K562 (cell line): ENCODE measurements around the gene PGS1. TPM values are rescaled to one million over a fixed set of nuclear protein-coding genes. Genes with fewer than 3 reads are reported as not detected.

Experiments used
- ATAC-seq: fragments of 200-7000 bp; cut with Tn5 transposase; 3 replicates; pipeline ENCODE4 v1.9.1; 2020; ENCODE audit warnings: moderate library complexity
- BruUV-seq: library from RNA; stranded (reverse); fragments of 400-500 nt; replicated peaks from 2 replicates; lab custom pipeline; 2021; lab: Mats Ljungman, UMichigan
- CTCF ChIA-PET: fragments of 300-600 bp; formaldehyde crosslinking; extraction: SDS; loops from one replicate; lab custom pipeline; 2021; ENCODE audit warnings: low intra/inter-chr PET ratio; lab: Yijun Ruan, JAX
- POLR2A ChIA-PET: fragments of 300-600, 350-650 bp; sonication (Branson Sonifier 250); formaldehyde crosslinking; extraction: SDS; loops from one replicate; lab custom pipeline; 2021; ENCODE audit warnings: antibody characterized with exemption, inconsistent platforms; lab: Yijun Ruan, JAX
- DNase-seq, 4 experiments: peaks; one replicate each; pipeline versions ENCODE4 v3.0.0 to v3.0.0-alpha.2; 2011 to 2018; ENCODE audit warnings: low spot score in 3 of 4, mixed read lengths in 3 of 4; ENCODE audit errors: extremely low read depth in 1 of 4
- FAIRE-seq: peaks from 2 replicates; lab custom pipeline; 2011; peaks lifted over from hg19 to GRCh38; lab: Jason Lieb, UNC
- H2AFZ ChIP-seq: 2 replicates; pipeline ENCODE4 v1.6.0; 2011; ENCODE audit warnings: low read depth, low read length, control low read depth, inconsistent platforms
- H3K27ac ChIP-seq: fragments of 200-600 bp; 3 replicates; pipeline ENCODE4 v1.8.0; 2011; ENCODE audit warnings: low read depth, mild to moderate bottlenecking, control low read depth, inconsistent platforms, low read length, moderate library complexity, mixed read lengths; ENCODE audit errors: extremely low read depth
- H3K27me3 ChIP-seq, 2 experiments: fragments of 300-600 bp in 1 of 2; 2 replicates in 1 of 2; 3 replicates in 1 of 2; pipeline versions ENCODE4 v1.6.0 to v1.8.0; 2011; ENCODE audit warnings: inconsistent platforms in 2 of 2, low read length in 2 of 2, mild to moderate bottlenecking in 1 of 2, mixed read lengths in 1 of 2, moderate library complexity in 1 of 2; ENCODE audit not compliant: control insufficient read depth in 2 of 2, insufficient read depth in 2 of 2
- H3K36me3 ChIP-seq: fragments of 300-600 bp; 3 replicates; pipeline ENCODE4 v1.8.0; 2011; ENCODE audit warnings: mild to moderate bottlenecking, low read length, inconsistent platforms; ENCODE audit not compliant: control insufficient read depth, insufficient read depth
- H3K4me1 ChIP-seq, 2 experiments: fragments of 200-600 bp in 1 of 2; replicated peaks in 1 of 2; 2 replicates in 1 of 2; 3 replicates in 1 of 2; pipeline versions ENCODE4 v1.5.1 to v1.8.0; 2011; ENCODE audit warnings: inconsistent platforms in 2 of 2, low read length in 2 of 2, mild to moderate bottlenecking in 1 of 2, mixed read lengths in 1 of 2, moderate library complexity in 1 of 2; ENCODE audit not compliant: control insufficient read depth in 2 of 2, insufficient read depth in 2 of 2
- H3K4me2 ChIP-seq: 2 replicates; pipeline ENCODE4 v1.6.1; 2011; ENCODE audit warnings: low read length, control low read depth, inconsistent platforms, mixed read lengths; ENCODE audit not compliant: insufficient read depth
- H3K4me3 ChIP-seq: fragments of 200-600 bp; sonication (generic), shearing (Covaris generic); 2 replicates; pipeline ENCODE4 v1.5.1; 2016; ENCODE audit warnings: control low read depth, inconsistent platforms
- H3K79me2 ChIP-seq: fragments of 200-600 bp; 3 replicates; pipeline ENCODE4 v1.8.0; 2011; ENCODE audit warnings: low read length, inconsistent platforms; ENCODE audit not compliant: control insufficient read depth, insufficient read depth
- H3K9ac ChIP-seq, 2 experiments: 2 replicates each; pipeline versions ENCODE4 v1.6.0 to v1.6.1; 2011; ENCODE audit warnings: low read depth in 2 of 2, low read length in 2 of 2, control low read depth in 1 of 2, inconsistent platforms in 1 of 2, mild to moderate bottlenecking in 1 of 2, mixed read lengths in 1 of 2; ENCODE audit not compliant: insufficient read depth in 1 of 2
- H3K9me1 ChIP-seq: one replicate; pipeline ENCODE4 v1.6.0; 2011; ENCODE audit warnings: inconsistent platforms, mild to moderate bottlenecking, low read length, moderate library complexity; ENCODE audit not compliant: control insufficient read depth, insufficient read depth
- H3K9me3 ChIP-seq: replicated peaks from 2 replicates; pipeline ENCODE4 v1.5.1; 2011; ENCODE audit warnings: low read depth, low read length, inconsistent platforms; ENCODE audit not compliant: control insufficient read depth, insufficient read depth
- H4K20me1 ChIP-seq: replicated peaks from 2 replicates; pipeline ENCODE4 v1.6.1; 2011; ENCODE audit warnings: low read length, inconsistent platforms, mixed read lengths; ENCODE audit not compliant: control insufficient read depth, insufficient read depth
- CEBPG ChIP-seq, 3 experiments: fragments of 200-800 bp in 1 of 3; sonication (Bioruptor generic) in 1 of 3; sonication (generic) in 1 of 3; formaldehyde crosslinking in 1 of 3; IDR thresholded peaks in 2 of 3; conservative IDR thresholded peaks in 1 of 3; 2 replicates each; pipeline versions ENCODE4 v1.6.1 to v1.8.0; 2016 to 2022; ENCODE audit warnings: missing compliant biosample characterization in 2 of 3, missing genetic modification characterization in 2 of 3, mild to moderate bottlenecking in 1 of 3, missing genetic modification reagents in 1 of 3
- ZFPM2 ChIP-seq: fragments of 250-450 bp; sonication (Bioruptor Pico); IDR thresholded peaks from 2 replicates; pipeline ENCODE4 v1.5.1; 2022; ENCODE audit warnings: mild to moderate bottlenecking
- ZNF232 ChIP-seq: sonication (generic); formaldehyde crosslinking; IDR thresholded peaks from 2 replicates; pipeline ENCODE4 v1.8.0; 2022; ENCODE audit warnings: mild to moderate bottlenecking, missing genetic modification reagents
- WGBS: fragments of 100-300 bp; shearing (Covaris generic); methylation state at CpG from one replicate; pipeline ENCODE4 v1.1.6; 2016; ENCODE audit warnings: low coverage, mixed read lengths; ENCODE audit not compliant: insufficient coverage; ENCODE audit errors: missing lambda C conversion rate; 5-methylcytosine and 5-hydroxymethylcytosine counted together
- in situ Hi-C: fragments of 300-500 bp; cut with MboI; formaldehyde crosslinking; loops from 4 replicates; pipeline ENCODE4 v1.15.0; 2018; ENCODE audit warnings: inconsistent platforms, mixed read lengths
- intact Hi-C: fragments of 100-400 bp; cut with micrococcal nuclease; formaldehyde crosslinking; loops from 2 replicates; pipeline ENCODE4 v1.14.2; 2022
- polyA plus RNA-seq, 8 experiments: library from polyadenylated mRNA; depleted of rRNA in 4 of 8; stranded (reverse) in 5 of 8; unstranded in 3 of 8; fragments of >200 nt; fragmentation: Nextera tagmentation in 2 of 8; fragmentation: Illumina TruSeq in 1 of 8; extraction: Ambion mirVana in 2 of 8; extraction: Trizol in 1 of 8; gene quantifications; 2 replicates each; pipeline versions ENCODE4 v1.2.1 to v1.2.3, GENCODE V29; 2011 to 2014; ENCODE audit warnings: inconsistent platforms in 1 of 8, missing spikeins in 1 of 8
- total RNA-seq, 7 experiments: library from RNA; depleted of rRNA in 6 of 7; stranded (reverse); fragments of >200 nt in 6 of 7; fragmentation: Illumina TruSeq in 2 of 7; extraction: Trizol in 2 of 7; gene quantifications; 2 replicates each; pipeline versions ENCODE4 v1.2.1 to v1.2.3, GENCODE V29; 2011 to 2021; ENCODE audit warnings: low replicate concordance in 1 of 7
- TF ChIP-seq, protein P1 (sequence below), 3 experiments: fragments of 200-800 bp in 1 of 3; fragments of 250-450 bp in 1 of 3; fragments of 450-650 bp in 1 of 3; sonication (Bioruptor Pico) in 1 of 3; sonication (Bioruptor generic) in 1 of 3; formaldehyde crosslinking in 1 of 3; IDR thresholded peaks; 2 replicates each; pipeline versions ENCODE4 v1.6.1 to v1.8.0; 2016 to 2022; ENCODE audit warnings: mild to moderate bottlenecking in 2 of 3, missing genetic modification characterization in 2 of 3, missing compliant biosample characterization in 1 of 3, moderate library complexity in 1 of 3

Gene PGS1
- total and polyA plus RNA-seq, 9 of the 15 experiments (the other 6 are each of a cell fraction or from before 2014, with no cell fraction given) = 1.3 to 39.4 (median 22.3) TPM

DNA sequence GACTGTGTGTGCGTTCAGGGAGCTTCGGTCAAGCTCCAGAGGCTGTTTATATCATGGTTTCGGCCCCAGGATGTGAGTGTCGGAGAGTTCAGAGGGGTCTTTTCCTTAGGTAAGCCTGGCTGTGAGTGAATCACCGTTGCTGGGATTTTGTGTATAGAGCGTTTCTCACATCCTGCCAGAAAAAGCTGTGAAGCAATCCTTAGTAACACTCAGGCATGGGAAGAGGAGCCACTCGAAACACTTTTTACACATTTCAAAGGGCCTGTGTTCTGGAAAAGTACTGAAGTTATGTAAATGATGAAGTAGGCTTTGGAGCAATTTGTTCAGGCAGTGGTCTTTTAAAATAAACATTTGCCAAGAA lies 662 bp downstream of the PGS1 start:
- WGBS = under 1% methylated on average over 7 of the region's 7 CpGs
- peaks cover 0 to 6% of the 10 kb centered on the region in 2 experiments; a peak in 2 of 5 replicates for H3K27me3 ChIP-seq
- H3K4me1 ChIP-seq = peaks cover 27 to 31% of the 10 kb centered on the region in 2 experiments
- no TSS peak for BruUV-seq
- H3K79me2 ChIP-seq = peaks cover 55% of the 10 kb centered on the region
- peak overlapping the region; percentile 98; the same call in 1 of the 2 replicates for H2AFZ ChIP-seq
- TF ChIP-seq ZNF232 (CRISPR knock-in tag) (0 out of 2 replicates have a peak, but pooled peaks have one; percentile 11), CEBPG (CRISPR knock-in tag; IDR thresholded peaks at IDR 0.05) (0 out of 2 replicates have a peak, but pooled peaks have one; percentile 51), CEBPG (tag; conservative IDR thresholded peaks at IDR 0.05 in 1 of 2, IDR thresholded peaks at IDR 0.05 in 1 of 2) (peak in 1 of 2 experiments; percentile 50; a peak in 1 of 4 replicates), ZFPM2 (CRISPR knock-in tag) (no peak)
- TF ChIP-seq, protein P1, sequence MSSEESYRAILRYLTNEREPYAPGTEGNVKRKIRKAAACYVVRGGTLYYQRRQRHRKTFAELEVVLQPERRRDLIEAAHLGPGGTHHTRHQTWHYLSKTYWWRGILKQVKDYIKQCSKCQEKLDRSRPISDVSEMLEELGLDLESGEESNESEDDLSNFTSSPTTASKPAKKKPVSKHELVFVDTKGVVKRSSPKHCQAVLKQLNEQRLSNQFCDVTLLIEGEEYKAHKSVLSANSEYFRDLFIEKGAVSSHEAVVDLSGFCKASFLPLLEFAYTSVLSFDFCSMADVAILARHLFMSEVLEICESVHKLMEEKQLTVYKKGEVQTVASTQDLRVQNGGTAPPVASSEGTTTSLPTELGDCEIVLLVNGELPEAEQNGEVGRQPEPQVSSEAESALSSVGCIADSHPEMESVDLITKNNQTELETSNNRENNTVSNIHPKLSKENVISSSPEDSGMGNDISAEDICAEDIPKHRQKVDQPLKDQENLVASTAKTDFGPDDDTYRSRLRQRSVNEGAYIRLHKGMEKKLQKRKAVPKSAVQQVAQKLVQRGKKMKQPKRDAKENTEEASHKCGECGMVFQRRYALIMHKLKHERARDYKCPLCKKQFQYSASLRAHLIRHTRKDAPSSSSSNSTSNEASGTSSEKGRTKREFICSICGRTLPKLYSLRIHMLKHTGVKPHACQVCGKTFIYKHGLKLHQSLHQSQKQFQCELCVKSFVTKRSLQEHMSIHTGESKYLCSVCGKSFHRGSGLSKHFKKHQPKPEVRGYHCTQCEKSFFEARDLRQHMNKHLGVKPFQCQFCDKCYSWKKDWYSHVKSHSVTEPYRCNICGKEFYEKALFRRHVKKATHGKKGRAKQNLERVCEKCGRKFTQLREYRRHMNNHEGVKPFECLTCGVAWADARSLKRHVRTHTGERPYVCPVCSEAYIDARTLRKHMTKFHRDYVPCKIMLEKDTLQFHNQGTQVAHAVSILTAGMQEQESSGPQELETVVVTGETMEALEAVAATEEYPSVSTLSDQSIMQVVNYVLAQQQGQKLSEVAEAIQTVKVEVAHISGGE (CRISPR knock-in tag; IDR thresholded peaks at IDR 0.05) = peak in 1 of 3 experiments; percentile 3; a peak in 1 of 6 replicates
- TF ChIP-seq, all 486 proteins: peak for 3
- intact Hi-C loops = no loop called here
- Histone ChIP-seq H3K36me3 (peaks cover 23% of the 10 kb centered on the region; the same call in 2 of the 3 replicates), H3K9me1 (peaks cover 7% of the 10 kb centered on the region), H3K4me3 (peak overlapping the region; percentile 92), H4K20me1 (peaks cover 21% of the 10 kb centered on the region), H3K9me3 (no peaks in the 10 kb centered on the region), H3K27ac (peak overlapping the region; percentile 75; the same call in 2 of the 3 replicates), H3K4me2 (peak overlapping the region; percentile 94), H3K9ac (peak overlapping the region; percentile 81 to 97)
- ATAC-seq (no peak), FAIRE-seq (no peak), DNase-seq (no peak)
- CTCF ChIA-PET = no interaction called here
- POLR2A ChIA-PET = interaction anchor here (1.0 kb wide), 1 partner anchor 9 kb away, joined by 3 read pairs; no protein-coding TSS in a partner anchor
- in situ Hi-C loops = no loop called here
